Measurements from ENCODE around the gene CDH23. TPM values are rescaled to one million over a fixed set of nuclear protein-coding genes. Genes with fewer than 3 reads are reported as not detected.

CDH23 gene
- total and polyA plus RNA-seq, 10 of the 15 experiments (the other 5 are each of a cell fraction or from before 2014, with no cell fraction given), result 0.09 to 0.40 (median 0.15) TPM; not detected in 1

DNA sequence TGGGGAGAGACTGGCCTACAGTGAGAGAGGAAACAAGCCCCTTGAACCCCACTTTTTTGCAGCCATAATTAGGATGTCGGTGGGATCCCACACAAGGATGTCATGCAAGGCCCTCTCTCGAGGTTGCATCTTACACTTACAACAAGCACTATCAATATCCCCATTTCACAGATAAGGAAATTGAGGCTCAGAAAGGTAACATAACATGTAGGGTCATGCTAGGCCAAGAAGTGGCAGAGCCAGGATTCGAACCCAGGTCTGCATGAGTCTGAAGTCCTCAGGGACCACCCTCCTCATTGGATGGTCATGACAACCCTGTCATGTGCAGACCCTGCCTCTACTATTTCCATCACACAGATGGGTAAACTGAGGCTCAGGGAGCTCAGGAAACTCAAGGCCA, 199.4 kb downstream of the CDH23 start:
- intact Hi-C loops (cut with micrococcal nuclease; ENCODE audit: unreplicated experiment) (no loop called here), in situ Hi-C loops (cut with MboI) (no loop called here)
- ChIA-PET SMC1A (ENCODE audit: uncharacterized antibody, unreplicated experiment) (no interaction called here), RAD21 (ENCODE audit: unreplicated experiment) (no interaction called here), CTCF (no interaction called here), POLR2A (no interaction called here)
- H3K9ac ChIP-seq (ENCODE audit: control insufficient read depth, insufficient read depth, low read length), result no peak overlapping the region
- H3K27me3 ChIP-seq (replicated peaks in 1 of 2; ENCODE audit: control insufficient read depth in 2 of 2, insufficient read depth in 2 of 2, low read length in 1 of 2), result peaks cover 1 to 2% of the 10 kb centered on the region in 2 experiments; a peak in 2 of 4 replicates
- no peaks in the 10 kb centered on the region for H3K36me3 ChIP-seq (ENCODE audit: control insufficient read depth in 2 of 2, insufficient read depth in 2 of 2, low read length in 1 of 2)
- ATAC-seq (no peak), DNase-seq (ENCODE audit: low read depth, low spot score) (no peak), FAIRE-seq (no peak)
- no TSS peak for BruUV-seq (replicated peaks)
- no peak overlapping the region for H3K4me3 ChIP-seq
- H3K4me2 ChIP-seq (ENCODE audit: control insufficient read depth, insufficient read depth), result no peak overlapping the region
- no peaks in the 10 kb centered on the region for H4K20me1 ChIP-seq (ENCODE audit: control insufficient read depth, insufficient read depth)
- H3K4me1 ChIP-seq (ENCODE audit: control insufficient read depth, insufficient read depth, low read length), result no peaks in the 10 kb centered on the region
- no peaks in the 10 kb centered on the region for H3K9me3 ChIP-seq (replicated peaks; ENCODE audit: control insufficient read depth, insufficient read depth, low read length)
- TF ChIP-seq SPI1 (IDR thresholded peaks at IDR 0.05; ENCODE audit: borderline replicate concordance, insufficient read depth, low read depth, low read length) (no peak), ZSCAN29 (IDR thresholded peaks at IDR 0.05) (no peak), KDM1A (IDR thresholded peaks at IDR 0.05; ENCODE audit: borderline replicate concordance) (no peak), PML (IDR thresholded peaks at IDR 0.05; ENCODE audit: low read length) (no peak), GABPA (IDR thresholded peaks at IDR 0.05; ENCODE audit: low read depth) (no peak), BMI1 (IDR thresholded peaks at IDR 0.05; ENCODE audit: borderline replicate concordance) (no peak), BRCA1 (IDR thresholded peaks at IDR 0.05; ENCODE audit: low read depth, low read length) (no peak), STAT1 (conservative IDR thresholded peaks at IDR 0.05) (no peak), RBBP5 (conservative IDR thresholded peaks at IDR 0.05) (no peak), RAD51 (IDR thresholded peaks at IDR 0.05) (no peak), EZH2 (IDR thresholded peaks at IDR 0.05; ENCODE audit: borderline replicate concordance, control insufficient read depth, low read depth, low read length) (no peak), POLR2A (IDR thresholded peaks at IDR 0.05; ENCODE audit: low read depth, low read length) (no peak), BCL3 (IDR thresholded peaks at IDR 0.05; ENCODE audit: borderline replicate concordance, insufficient read depth, low read depth, low read length, poor library complexity, severe bottlenecking) (no peak), MYB (IDR thresholded peaks at IDR 0.05; ENCODE audit: borderline replicate concordance, low read depth, low read length) (no peak)
- TF ChIP-seq, protein P1, sequence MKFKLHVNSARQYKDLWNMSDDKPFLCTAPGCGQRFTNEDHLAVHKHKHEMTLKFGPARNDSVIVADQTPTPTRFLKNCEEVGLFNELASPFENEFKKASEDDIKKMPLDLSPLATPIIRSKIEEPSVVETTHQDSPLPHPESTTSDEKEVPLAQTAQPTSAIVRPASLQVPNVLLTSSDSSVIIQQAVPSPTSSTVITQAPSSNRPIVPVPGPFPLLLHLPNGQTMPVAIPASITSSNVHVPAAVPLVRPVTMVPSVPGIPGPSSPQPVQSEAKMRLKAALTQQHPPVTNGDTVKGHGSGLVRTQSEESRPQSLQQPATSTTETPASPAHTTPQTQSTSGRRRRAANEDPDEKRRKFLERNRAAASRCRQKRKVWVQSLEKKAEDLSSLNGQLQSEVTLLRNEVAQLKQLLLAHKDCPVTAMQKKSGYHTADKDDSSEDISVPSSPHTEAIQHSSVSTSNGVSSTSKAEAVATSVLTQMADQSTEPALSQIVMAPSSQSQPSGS (IDR thresholded peaks at IDR 0.05; ENCODE audit: low read length), result no peak
- TF ChIP-seq, protein P2, sequence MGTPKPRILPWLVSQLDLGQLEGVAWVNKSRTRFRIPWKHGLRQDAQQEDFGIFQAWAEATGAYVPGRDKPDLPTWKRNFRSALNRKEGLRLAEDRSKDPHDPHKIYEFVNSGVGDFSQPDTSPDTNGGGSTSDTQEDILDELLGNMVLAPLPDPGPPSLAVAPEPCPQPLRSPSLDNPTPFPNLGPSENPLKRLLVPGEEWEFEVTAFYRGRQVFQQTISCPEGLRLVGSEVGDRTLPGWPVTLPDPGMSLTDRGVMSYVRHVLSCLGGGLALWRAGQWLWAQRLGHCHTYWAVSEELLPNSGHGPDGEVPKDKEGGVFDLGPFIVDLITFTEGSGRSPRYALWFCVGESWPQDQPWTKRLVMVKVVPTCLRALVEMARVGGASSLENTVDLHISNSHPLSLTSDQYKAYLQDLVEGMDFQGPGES (IDR thresholded peaks at IDR 0.05), result no peak
- WGBS (ENCODE audit: insufficient coverage, insufficient replicate concordance, low lambda C conversion rate, missing lambda C conversion rate), result 2% methylated on average over 3 of the region's 3 CpGs
- H3K79me2 ChIP-seq (ENCODE audit: control insufficient read depth, insufficient read depth, low read length), result no peaks in the 10 kb centered on the region
- H3K27ac ChIP-seq (ENCODE audit: control insufficient read depth, insufficient read depth), result no peak overlapping the region
- H2AFZ ChIP-seq (ENCODE audit: control insufficient read depth, low read depth, low read length), result no peak overlapping the region

All from GM12878 (cell line).